NT2/D1 (cell line): ENCODE data around the gene HSPG2.

Experiments
- SUZ12 ChIP-seq: IDR thresholded peaks from 2 replicates; pipeline ENCODE4 v1.6.1; 2011; ENCODE audit not compliant: insufficient read length, insufficient read depth; ENCODE audit errors: extremely low read depth
- YY1 ChIP-seq: IDR thresholded peaks from 2 replicates; pipeline ENCODE4 v1.6.1; 2011; ENCODE audit not compliant: insufficient read length, insufficient read depth
- ZNF274 ChIP-seq: IDR thresholded peaks from 2 replicates; pipeline ENCODE4 v1.6.1; 2011; ENCODE audit warnings: mild to moderate bottlenecking, low read depth, low read length

DNA sequence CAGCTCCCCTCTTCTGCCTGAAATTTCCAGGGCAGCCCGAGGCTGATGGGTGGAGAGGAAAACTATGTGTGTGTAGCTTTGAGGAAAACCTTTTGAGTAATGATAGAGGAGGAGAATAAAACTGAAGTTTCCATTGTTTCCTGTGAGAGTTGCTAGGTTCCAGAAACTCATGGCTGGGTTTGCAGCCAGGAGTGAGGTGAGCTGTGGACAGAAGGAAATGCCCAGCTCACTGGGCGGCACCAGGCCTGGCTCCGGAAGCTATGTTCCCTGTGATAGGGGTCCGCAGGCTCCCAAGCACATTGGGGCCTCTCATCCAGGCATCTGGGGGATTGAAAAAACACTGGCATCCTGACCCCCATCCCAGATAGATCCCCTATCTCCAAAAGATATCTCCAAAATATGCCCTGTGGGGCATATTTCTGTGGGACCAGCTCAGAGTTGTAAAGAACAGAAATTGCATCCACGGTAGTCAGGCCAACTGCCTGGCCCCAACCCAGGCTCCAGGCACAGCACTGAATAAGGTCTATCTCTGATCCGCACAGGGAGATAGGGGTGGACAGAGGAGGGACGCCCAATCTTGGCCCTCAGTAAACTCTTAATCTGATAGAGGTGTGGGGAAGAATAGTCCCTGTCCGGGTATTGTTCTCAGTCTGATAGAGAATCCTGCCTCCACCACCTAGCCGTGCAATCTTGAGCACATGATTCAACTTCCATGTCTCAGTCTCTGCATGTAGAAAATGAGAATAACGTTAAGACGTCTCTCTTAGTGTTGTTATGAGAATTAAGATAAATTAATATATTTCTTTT, 1.8 kb upstream of the HSPG2 start:
- TF ChIP-seq YY1 (no peak), ZNF274 (no peak), SUZ12 (no peak)
